ENCODE measurements around the gene ANGPT4. TPM values are rescaled to one million over a fixed set of nuclear protein-coding genes. Genes with fewer than 3 reads are reported as not detected.

The ANGPT4 gene
- total RNA-seq, 1 donor from 2014 or later: 0.12 TPM

GRCh38 chr20:820323-820953 lies 95.7 kb downstream of the ANGPT4 start:
- H3K4me1 Mint-ChIP-seq (ENCODE audit: low read depth): no peaks in the 10 kb centered on the region
- no peak for TF ChIP-seq CTCF (IDR thresholded peaks at IDR 0.05)
- H3K27me3 Mint-ChIP-seq (ENCODE audit: low read depth): peaks cover 10% of the 10 kb centered on the region
- no peak overlapping the region for H3K27ac Mint-ChIP-seq (ENCODE audit: unreplicated experiment)
- no peaks in the 10 kb centered on the region for H3K36me3 Mint-ChIP-seq (ENCODE audit: low read depth)
- no peak for DNase-seq (ENCODE audit: low spot score)
- H3K9me3 Mint-ChIP-seq (ENCODE audit: low read depth): no peaks in the 10 kb centered on the region
- H3K4me3 Mint-ChIP-seq (ENCODE audit: unreplicated experiment): no peak overlapping the region

Other genes with a start within 250 kb of the ANGPT4 start
- not detected in 3 replicates for gene SCRT2, start 240.5 kb downstream of the ANGPT4 start, total RNA-seq
- not detected in 3 replicates for gene SLC52A3, start 147.8 kb downstream of the ANGPT4 start, total RNA-seq
- 2.0 to 2.6 TPM (median 2.4 TPM) in 3 replicates for gene FAM110A, start 82.6 kb downstream of the ANGPT4 start, total RNA-seq
- gene RSPO4, start 86.0 kb upstream of the ANGPT4 start, total RNA-seq: 0.19 TPM in 1 of 3 replicates, not detected in the others
- 99.4 to 117 TPM (median 110 TPM) in 3 replicates for gene PSMF1, start 202.3 kb upstream of the ANGPT4 start, total RNA-seq

All from chondrocyte (in vitro differentiated cells).